CD14-positive monocyte (primary cell): Measurements from ENCODE around the gene ZC3H7A. TPM values are rescaled to one million over a fixed set of nuclear protein-coding genes. Genes with fewer than 3 reads are reported as not detected.
"Not testable (repeated sequence)": the region's sequence is repeated elsewhere in the genome, so short reads cannot be mapped to it uniquely, and the experiment has no call there.

Source experiments
- DNase-seq, 3 donors: peaks; one replicate each; pipeline ENCODE4 v3.0.0-alpha.2; 2011 to 2022
- H2AFZ ChIP-seq: 2 replicates; pipeline ENCODE4 v1.6.0; 2012; ENCODE audit warnings: mild to moderate bottlenecking, low read depth, low read length, inconsistent platforms; ENCODE audit not compliant: insufficient read depth, poor library complexity, severe bottlenecking
- H3K27ac ChIP-seq, 2 donors: 1 replicate in 1 of 2; 2 replicates in 1 of 2; pipeline ENCODE4 v1.5.1; 2012 to 2013; ENCODE audit warnings: low read length in 2 of 2, control low read depth in 1 of 2, inconsistent platforms in 1 of 2, low read depth in 1 of 2, mild to moderate bottlenecking in 1 of 2
- H3K27me3 ChIP-seq, 2 donors: one replicate each; pipeline versions ENCODE4 v1.6.0 to v1.6.1; 2011 to 2013; ENCODE audit warnings: low read length in 2 of 2; ENCODE audit not compliant: control insufficient read depth in 2 of 2, insufficient read depth in 2 of 2
- H3K36me3 ChIP-seq, 2 donors: replicated peaks in 1 of 2; 1 replicate in 1 of 2; 2 replicates in 1 of 2; pipeline versions ENCODE4 v1.5.1 to v1.6.1; 2012 to 2013; ENCODE audit warnings: low read length in 2 of 2, control low read depth in 1 of 2, inconsistent platforms in 1 of 2, mild to moderate bottlenecking in 1 of 2; ENCODE audit not compliant: insufficient read depth in 2 of 2, control insufficient read depth in 1 of 2
- H3K4me1 ChIP-seq, 2 donors: 1 replicate in 1 of 2; 2 replicates in 1 of 2; pipeline versions ENCODE4 v1.5.1 to v1.6.1; 2012 to 2013; ENCODE audit warnings: low read length in 2 of 2, control low read depth in 1 of 2, inconsistent platforms in 1 of 2, mild to moderate bottlenecking in 1 of 2, moderate library complexity in 1 of 2; ENCODE audit not compliant: insufficient read depth in 2 of 2, control insufficient read depth in 1 of 2
- H3K4me2 ChIP-seq: replicated peaks from 2 replicates; pipeline ENCODE3; 2012; ENCODE audit warnings: low read length, moderate library complexity, mild to moderate bottlenecking; ENCODE audit not compliant: poor library complexity, severe bottlenecking; ENCODE audit errors: extremely low read depth
- H3K4me3 ChIP-seq, 3 experiments: fragments of 200-600 bp in 1 of 3; sonication (generic) in 1 of 3; replicated peaks in 1 of 3; 1 replicate in 2 of 3; 2 replicates in 1 of 3; pipeline ENCODE4 v1.5.1; 2011 to 2013; ENCODE audit warnings: low read length in 3 of 3, mild to moderate bottlenecking in 3 of 3, control low read depth in 2 of 3, low read depth in 2 of 3, inconsistent platforms in 1 of 3, moderate library complexity in 1 of 3
- H3K79me2 ChIP-seq: 2 replicates; pipeline ENCODE4 v1.6.0; 2012; ENCODE audit warnings: mild to moderate bottlenecking, control low read depth, inconsistent platforms, low read length, moderate library complexity; ENCODE audit not compliant: insufficient read depth
- H3K9ac ChIP-seq: 2 replicates; pipeline ENCODE4 v1.6.0; 2017; ENCODE audit warnings: low read length, mild to moderate bottlenecking; ENCODE audit not compliant: insufficient read depth, poor library complexity, severe bottlenecking
- H3K9me3 ChIP-seq, 2 donors: replicated peaks in 1 of 2; 1 replicate in 1 of 2; 2 replicates in 1 of 2; pipeline versions ENCODE4 v1.5.1 to v1.6.1; 2012 to 2013; ENCODE audit warnings: low read length in 2 of 2, control low read depth in 1 of 2; ENCODE audit not compliant: control insufficient read depth in 1 of 2, insufficient read depth in 1 of 2
- H4K20me1 ChIP-seq: 2 replicates; pipeline ENCODE4 v1.6.0; 2012; ENCODE audit warnings: mild to moderate bottlenecking, low read length, control low read depth, moderate library complexity; ENCODE audit not compliant: insufficient read depth
- H3K27ac Mint-ChIP-seq, 7 donors: one replicate each; pipeline ENCODE4 v1.8.0; 2020; ENCODE audit warnings: mild to moderate bottlenecking in 7 of 7, mixed read lengths in 7 of 7, moderate library complexity in 6 of 7, inconsistent platforms in 2 of 7
- H3K27me3 Mint-ChIP-seq, 3 donors: one replicate each; pipeline ENCODE4 v1.8.0; 2021 to 2022; ENCODE audit warnings: low read depth in 3 of 3, mild to moderate bottlenecking in 3 of 3, mixed read lengths in 3 of 3, moderate library complexity in 3 of 3, inconsistent platforms in 1 of 3
- H3K36me3 Mint-ChIP-seq, 2 donors: one replicate each; pipeline ENCODE4 v1.8.0; 2020; ENCODE audit warnings: mixed read lengths in 2 of 2, inconsistent platforms in 1 of 2, mild to moderate bottlenecking in 1 of 2
- H3K4me1 Mint-ChIP-seq: one replicate; pipeline ENCODE4 v1.8.0; 2020; ENCODE audit warnings: mild to moderate bottlenecking, mixed read lengths
- H3K4me3 Mint-ChIP-seq, 2 donors: one replicate each; pipeline ENCODE4 v1.8.0; 2020; ENCODE audit warnings: mild to moderate bottlenecking in 2 of 2, mixed read lengths in 2 of 2, moderate library complexity in 1 of 2
- H3K9me3 Mint-ChIP-seq, 7 donors: one replicate each; pipeline ENCODE4 v1.8.0; 2020 to 2022; ENCODE audit warnings: mixed read lengths in 7 of 7, mild to moderate bottlenecking in 6 of 7, moderate library complexity in 6 of 7, inconsistent platforms in 2 of 7
- WGBS: methylation state at CpG from one replicate; pipeline ENCODE4 v1.1.5; 2013; ENCODE audit warnings: missing lambda C conversion rate; ENCODE audit not compliant: insufficient coverage; 5-methylcytosine and 5-hydroxymethylcytosine counted together
- intact Hi-C, 2 donors: fragments of 100-400 bp; cut with micrococcal nuclease; formaldehyde crosslinking; loops; one replicate each; pipeline versions ENCODE4 v1.15.0 to v1.15.1; 2023
- polyA plus RNA-seq, 3 donors: library from polyadenylated mRNA; depleted of rRNA in 1 of 3; unstranded in 2 of 3; stranded (reverse) in 1 of 3; fragments of 300-500 nt in 2 of 3; fragments of >200 nt in 1 of 3; fragmentation: Illumina TruSeq in 2 of 3; gene quantifications; 1 replicate in 2 of 3; 2 replicates in 1 of 3; pipeline ENCODE4 v1.2.3, GENCODE V29; 2012 to 2021
- TF ChIP-seq, protein P1 (sequence below): fragments of 200-600 bp; IDR thresholded peaks from one replicate; pipeline ENCODE4 v1.8.0; 2022; ENCODE audit warnings: antibody characterized with exemption, mild to moderate bottlenecking

Gene ZC3H7A
- polyA plus RNA-seq, 3 donors, result 22.6 to 62.0 (median 27.5) TPM

DNA sequence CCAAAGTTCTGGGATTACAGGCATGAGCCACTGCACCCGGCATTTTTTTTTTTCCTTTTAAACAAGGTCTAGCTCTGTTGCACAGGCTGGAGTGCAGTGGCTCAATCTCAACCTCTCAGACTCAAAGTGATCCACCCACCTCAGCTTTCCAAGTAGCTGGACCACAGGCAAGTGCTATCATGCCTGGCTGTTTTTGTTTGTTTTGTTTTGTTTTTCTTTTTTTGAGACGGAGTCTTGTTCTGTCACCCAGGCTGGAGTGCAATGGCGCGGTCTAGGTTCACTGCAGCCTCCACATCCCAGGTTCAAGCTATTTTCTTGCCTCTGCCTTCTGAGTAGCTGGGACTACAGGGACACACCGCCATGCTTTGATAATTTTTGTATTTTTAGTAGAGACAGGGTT lies 19.1 kb upstream of the ZC3H7A start:
- Histone ChIP-seq H3K27ac (no peak overlapping the region), H3K79me2 (no peaks in the 10 kb centered on the region), H2AFZ (no peak overlapping the region), H3K4me2 (no peak overlapping the region), H3K4me1 (peaks cover 33 to 67% of the 10 kb centered on the region in 2 donors), H4K20me1 (no peaks in the 10 kb centered on the region), H3K9me3 (no peaks in the 10 kb centered on the region), H3K9ac (no peak overlapping the region), H3K4me3 (no peak overlapping the region), H3K36me3 (no peaks in the 10 kb centered on the region), H3K27me3 (no peaks in the 10 kb centered on the region)
- Mint-ChIP-seq H3K36me3 (peaks cover 0 to 3% of the 10 kb centered on the region in 2 donors), H3K27me3 (peaks cover 0 to 4% (median 4%) of the 10 kb centered on the region in 3 donors), H3K4me1 (peaks cover 50% of the 10 kb centered on the region), H3K9me3 (peaks cover 0 to 4% (median 0%) of the 10 kb centered on the region in 7 donors), H3K4me3 (no peak overlapping the region), H3K27ac (peak overlapping the region in 5 of 7 donors; percentile 36 to 92 (median 63))
- 100% methylated on average over 4 of the region's 5 CpGs for WGBS
- DNase-seq, result no peak
- intact Hi-C loops, result no loop called here
- TF ChIP-seq, protein P1, sequence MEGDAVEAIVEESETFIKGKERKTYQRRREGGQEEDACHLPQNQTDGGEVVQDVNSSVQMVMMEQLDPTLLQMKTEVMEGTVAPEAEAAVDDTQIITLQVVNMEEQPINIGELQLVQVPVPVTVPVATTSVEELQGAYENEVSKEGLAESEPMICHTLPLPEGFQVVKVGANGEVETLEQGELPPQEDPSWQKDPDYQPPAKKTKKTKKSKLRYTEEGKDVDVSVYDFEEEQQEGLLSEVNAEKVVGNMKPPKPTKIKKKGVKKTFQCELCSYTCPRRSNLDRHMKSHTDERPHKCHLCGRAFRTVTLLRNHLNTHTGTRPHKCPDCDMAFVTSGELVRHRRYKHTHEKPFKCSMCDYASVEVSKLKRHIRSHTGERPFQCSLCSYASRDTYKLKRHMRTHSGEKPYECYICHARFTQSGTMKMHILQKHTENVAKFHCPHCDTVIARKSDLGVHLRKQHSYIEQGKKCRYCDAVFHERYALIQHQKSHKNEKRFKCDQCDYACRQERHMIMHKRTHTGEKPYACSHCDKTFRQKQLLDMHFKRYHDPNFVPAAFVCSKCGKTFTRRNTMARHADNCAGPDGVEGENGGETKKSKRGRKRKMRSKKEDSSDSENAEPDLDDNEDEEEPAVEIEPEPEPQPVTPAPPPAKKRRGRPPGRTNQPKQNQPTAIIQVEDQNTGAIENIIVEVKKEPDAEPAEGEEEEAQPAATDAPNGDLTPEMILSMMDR, result no peak

DNA sequence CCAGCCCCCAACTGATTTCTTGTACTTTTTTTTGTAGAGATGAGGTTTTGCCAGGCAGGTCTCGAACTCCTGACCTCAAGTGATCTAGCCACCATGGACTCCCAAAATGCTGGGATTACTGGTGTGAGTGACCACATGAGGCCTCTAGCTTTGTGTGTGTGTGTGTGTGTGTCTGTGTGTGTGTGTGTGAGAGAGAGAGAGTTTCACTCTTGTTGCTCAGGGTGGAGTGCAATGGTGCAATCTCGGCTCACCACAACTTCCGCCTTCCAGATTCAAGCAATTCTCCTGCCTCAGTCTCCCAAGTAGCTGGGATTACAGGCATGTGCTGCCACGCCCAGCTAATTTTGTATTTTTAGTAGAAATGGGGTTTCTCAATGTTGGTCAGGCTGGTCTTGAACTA lies 17.7 kb upstream of the ZC3H7A start:
- Histone ChIP-seq H3K4me1 (peaks cover 47 to 67% of the 10 kb centered on the region in 2 donors), H3K27ac (peak overlapping the region; percentile 60 to 73), H3K4me3 (peak overlapping the region in 1 of 3 experiments; percentile 3)
- intact Hi-C loops, result loop anchor here in 1 of 2 donors (5.0 kb wide), 1 partner anchor 72 kb away; the partner anchor contains the start of gene TXNDC11
- not testable (repeated sequence) for H3K79me2 ChIP-seq, H3K9me3 ChIP-seq, H3K4me2 ChIP-seq, H3K36me3 Mint-ChIP-seq, H4K20me1 ChIP-seq, H3K36me3 ChIP-seq, H3K9me3 Mint-ChIP-seq, H3K27me3 ChIP-seq, H3K27me3 Mint-ChIP-seq, H2AFZ ChIP-seq, H3K9ac ChIP-seq
- Mint-ChIP-seq H3K27ac (peak overlapping the region; percentile 86 to 94 (median 91)), H3K4me1 (peaks cover 51% of the 10 kb centered on the region), H3K4me3 (peak overlapping the region; percentile 47 to 60)
- peak; percentile 79 to 92 (median 87) for DNase-seq
- WGBS, result 33% methylated on average over 1 of the region's 4 CpGs
